PC-9 (cell line): ENCODE measurements around the gene METTL6. TPM values are rescaled to one million over a fixed set of nuclear protein-coding genes. Genes with fewer than 3 reads are reported as not detected.

Experiments used
- BruUV-seq: library from RNA; stranded (reverse); fragments of 400-500 nt; replicated peaks from 2 replicates; lab custom pipeline; 2021; lab: Mats Ljungman, UMichigan
- CTCF ChIA-PET: fragments of 300-600 bp; sonication (Branson Sonifier 250); formaldehyde crosslinking; loops from one replicate; lab custom pipeline; 2022; ENCODE audit warnings: antibody characterized with exemption; lab: Charles Lee
- POLR2A ChIA-PET: fragments of 300-600 bp; sonication (Branson Sonifier 250); formaldehyde crosslinking; loops from one replicate; lab custom pipeline; 2022; ENCODE audit warnings: antibody characterized with exemption; ENCODE audit not compliant: unreplicated experiment; lab: Charles Lee
- DNase-seq, 2 experiments: peaks; one replicate each; pipeline versions ENCODE4 v3.0.0 to v3.0.0-alpha.2; 2015 to 2022; ENCODE audit warnings: mixed read lengths in 1 of 2
- H2AFZ ChIP-seq: fragments of 200-600 bp; sonication (generic); 2 replicates; pipeline ENCODE4 v1.8.1; 2017; ENCODE audit warnings: antibody characterized with exemption
- H3F3A ChIP-seq: fragments of 200-600 bp; sonication (generic); 2 replicates; pipeline ENCODE4 v1.8.1; 2017; ENCODE audit warnings: antibody characterized with exemption, mild to moderate bottlenecking, low read depth; ENCODE audit not compliant: insufficient read depth
- H3K27ac ChIP-seq: fragments of 200-600 bp; sonication (generic); 2 replicates; pipeline ENCODE4 v1.6.1; 2016; ENCODE audit warnings: mixed run types
- H3K27me3 ChIP-seq: fragments of 200-600 bp; sonication (generic); 2 replicates; pipeline ENCODE4 v1.6.1; 2016; ENCODE audit warnings: low read depth, mixed run types; ENCODE audit not compliant: insufficient read depth
- H3K36me3 ChIP-seq: fragments of 200-600 bp; sonication (generic); 2 replicates; pipeline ENCODE4 v1.6.1; 2016; ENCODE audit warnings: low read depth, mixed run types
- H3K4me1 ChIP-seq: fragments of 200-600 bp; sonication (generic); replicated peaks from 2 replicates; pipeline ENCODE4 v1.6.1; 2016; ENCODE audit warnings: mixed run types; ENCODE audit not compliant: insufficient read depth
- H3K4me2 ChIP-seq: fragments of 200-600 bp; sonication (generic); 2 replicates; pipeline ENCODE4 v1.6.1; 2017; ENCODE audit warnings: mixed run types
- H3K4me3 ChIP-seq: fragments of 200-600 bp; sonication (generic); 2 replicates; pipeline ENCODE4 v1.6.1; 2016; ENCODE audit warnings: mixed run types
- H3K79me2 ChIP-seq: fragments of 200-600 bp; sonication (generic); 2 replicates; pipeline ENCODE4 v1.6.1; 2017; ENCODE audit warnings: low read depth, mixed run types
- H3K9me2 ChIP-seq: fragments of 200-600 bp; sonication (generic); 2 replicates; pipeline ENCODE4 v1.8.1; 2017; ENCODE audit warnings: mild to moderate bottlenecking; ENCODE audit not compliant: insufficient read depth
- H3K9me3 ChIP-seq: fragments of 200-600 bp; sonication (generic); 2 replicates; pipeline ENCODE4 v1.8.1; 2016; ENCODE audit warnings: low read depth; ENCODE audit not compliant: insufficient read depth
- H4K20me1 ChIP-seq: fragments of 200-600 bp; sonication (generic); 2 replicates; pipeline ENCODE4 v1.8.1; 2017; ENCODE audit not compliant: insufficient read depth
- CTCF ChIP-seq: fragments of 200-600 bp; sonication (generic); conservative IDR thresholded peaks from 2 replicates; pipeline ENCODE4 v1.6.1; 2017; ENCODE audit warnings: mixed run types, antibody characterized with exemption, mild to moderate bottlenecking, moderate library complexity
- EZH2 ChIP-seq: fragments of 200-600 bp; sonication (generic); IDR thresholded peaks from 2 replicates; pipeline ENCODE4 v1.8.0; 2017; ENCODE audit warnings: antibody characterized with exemption, low read depth
- intact Hi-C: fragments of 100-400 bp; cut with micrococcal nuclease; formaldehyde crosslinking; loops from one replicate; pipeline ENCODE4 v1.10.0; 2022; ENCODE audit not compliant: unreplicated experiment
- total RNA-seq: library from RNA; stranded (reverse); gene quantifications from 2 replicates; pipeline ENCODE4 v1.2.3, GENCODE V29; 2021

METTL6 gene
- total RNA-seq, 1 experiment from 2014 or later, result 17.2 TPM

- no TSS peak for BruUV-seq
- Histone ChIP-seq H3K27me3 (no peaks in the 10 kb centered on the region), H2AFZ (no peak overlapping the region), H3F3A (no peaks in the 10 kb centered on the region), H3K36me3 (peaks cover 25% of the 10 kb centered on the region; the same call in 1 of the 2 replicates), H3K9me3 (no peaks in the 10 kb centered on the region), H3K4me2 (no peak overlapping the region), H3K4me1 (peaks cover 20% of the 10 kb centered on the region), H3K79me2 (peaks cover 63% of the 10 kb centered on the region), H3K9me2 (no peaks in the 10 kb centered on the region), H3K4me3 (no peak overlapping the region), H3K27ac (no peak overlapping the region), H4K20me1 (peaks cover 32% of the 10 kb centered on the region)
- no peak for TF ChIP-seq CTCF
- ChIA-PET CTCF (no interaction called here), POLR2A (no interaction called here)
- intact Hi-C loops, result no loop called here
- no peak for DNase-seq
These were observed 3.3 kb upstream of the METTL6 start for GRCh38 chr3:15430624-15431023.

GRCh38 chr3:15429080-15429479 is 1.7 kb upstream of the METTL6 start:
- ChIA-PET POLR2A (no interaction called here), CTCF (no interaction called here)
- Histone ChIP-seq H3K4me1 (peaks cover 20% of the 10 kb centered on the region), H3K27ac (no peak overlapping the region), H2AFZ (no peak overlapping the region), H3K36me3 (peaks cover 29% of the 10 kb centered on the region; the same call in 1 of the 2 replicates), H4K20me1 (peaks cover 28% of the 10 kb centered on the region), H3K4me2 (peak overlapping the region; percentile 93), H3K9me3 (no peaks in the 10 kb centered on the region), H3K27me3 (no peaks in the 10 kb centered on the region), H3K9me2 (no peaks in the 10 kb centered on the region), H3K79me2 (peaks cover 64% of the 10 kb centered on the region), H3K4me3 (peak overlapping the region; percentile 96), H3F3A (no peaks in the 10 kb centered on the region)
- BruUV-seq, result no TSS peak
- no peak for TF ChIP-seq EZH2
- no peak for TF ChIP-seq CTCF
- no peak for DNase-seq
- intact Hi-C loops, result loop anchor here (5.0 kb wide), 1 partner anchor 133 kb away; no protein-coding TSS in a partner anchor

GRCh38 chr3:15428539-15428938 is 1.2 kb upstream of the METTL6 start:
- no TSS peak for BruUV-seq
- 0 out of 2 replicates have a peak overlapping the region, but pooled peaks have one; percentile 99 for H2AFZ ChIP-seq
- intact Hi-C loops, result loop anchor here (5.0 kb wide), 1 partner anchor 134 kb away; no protein-coding TSS in a partner anchor
- peak overlapping the region; percentile 93 for H3K4me2 ChIP-seq
- no peaks in the 10 kb centered on the region for H3K27me3 ChIP-seq
- ChIA-PET POLR2A (no interaction called here), CTCF (no interaction called here)
- H3K9me2 ChIP-seq, result no peaks in the 10 kb centered on the region
- H3K4me1 ChIP-seq, result peaks cover 20% of the 10 kb centered on the region
- no peak overlapping the region for H3K27ac ChIP-seq
- H3K9me3 ChIP-seq, result no peaks in the 10 kb centered on the region
- H4K20me1 ChIP-seq, result peaks cover 23% of the 10 kb centered on the region
- H3F3A ChIP-seq, result no peaks in the 10 kb centered on the region
- TF ChIP-seq EZH2 (no peak), CTCF (no peak)
- DNase-seq, result peak in 1 of 2 experiments; percentile 41
- peaks cover 28% of the 10 kb centered on the region; the same call in 1 of the 2 replicates for H3K36me3 ChIP-seq
- peaks cover 64% of the 10 kb centered on the region for H3K79me2 ChIP-seq
- H3K4me3 ChIP-seq, result peak overlapping the region; percentile 96
